HCT116 (cell line): ENCODE data around the gene PHKB.

Experiments used
- CTCF ChIP-seq, 3 experiments: fragments of 200-600 bp in 1 of 3; sonication (generic) in 1 of 3; IDR thresholded peaks in 2 of 3; conservative IDR thresholded peaks in 1 of 3; 2 replicates each; pipeline ENCODE4 v1.5.1; 2012 to 2017; ENCODE audit warnings: low read depth in 2 of 3, low read length in 2 of 3, antibody characterized with exemption in 1 of 3, borderline replicate concordance in 1 of 3, control low read depth in 1 of 3, mild to moderate bottlenecking in 1 of 3, mixed read lengths in 1 of 3, mixed run types in 1 of 3, moderate library complexity in 1 of 3; ENCODE audit not compliant: insufficient read depth in 1 of 3
- EZH2 ChIP-seq: fragments of 200-600 bp; sonication (generic); IDR thresholded peaks from 2 replicates; pipeline ENCODE4 v1.6.1; 2017; ENCODE audit warnings: antibody characterized with exemption, mixed run types
- FOSL1 ChIP-seq: IDR thresholded peaks from 2 replicates; pipeline ENCODE4 v1.6.1; 2012; ENCODE audit warnings: low read depth
- POLR2A ChIP-seq: IDR thresholded peaks from 2 replicates; pipeline ENCODE4 v1.7.0; 2011; ENCODE audit warnings: borderline replicate concordance; ENCODE audit not compliant: insufficient read depth, insufficient read length; ENCODE audit errors: extremely low read depth
- POLR2AphosphoS5 ChIP-seq: IDR thresholded peaks from 2 replicates; pipeline ENCODE4 v1.6.1; 2011; ENCODE audit warnings: mild to moderate bottlenecking, low read depth, low read length, moderate library complexity
- RAD21 ChIP-seq: IDR thresholded peaks from 2 replicates; pipeline ENCODE4 v1.6.1; 2012; ENCODE audit warnings: low read depth, mild to moderate bottlenecking
- REST ChIP-seq: IDR thresholded peaks from 2 replicates; pipeline ENCODE4 v1.6.1; 2012; ENCODE audit warnings: low read depth
- YY1 ChIP-seq: IDR thresholded peaks from 2 replicates; pipeline ENCODE4 v1.6.1; 2011; ENCODE audit warnings: low read length, low read depth, moderate library complexity, mild to moderate bottlenecking; ENCODE audit not compliant: insufficient replicate concordance; ENCODE audit errors: extremely low read depth

GRCh38 chr16:47636501-47637099, 175.5 kb downstream of the PHKB start:
- TF ChIP-seq POLR2A (no peak), FOSL1 (no peak), POLR2AphosphoS5 (no peak), CTCF (IDR thresholded peaks at IDR 0.05 in 2 of 3, conservative IDR thresholded peaks at IDR 0.05 in 1 of 3; ENCODE audit: borderline replicate concordance in 1 of 3, insufficient read depth in 1 of 3, low read depth in 2 of 3, low read length in 2 of 3) (no peak), EZH2 (no peak), RAD21 (no peak), YY1 (no peak), REST (no peak)
